ENCODE measurements around the gene PGRMC2.

DNA sequence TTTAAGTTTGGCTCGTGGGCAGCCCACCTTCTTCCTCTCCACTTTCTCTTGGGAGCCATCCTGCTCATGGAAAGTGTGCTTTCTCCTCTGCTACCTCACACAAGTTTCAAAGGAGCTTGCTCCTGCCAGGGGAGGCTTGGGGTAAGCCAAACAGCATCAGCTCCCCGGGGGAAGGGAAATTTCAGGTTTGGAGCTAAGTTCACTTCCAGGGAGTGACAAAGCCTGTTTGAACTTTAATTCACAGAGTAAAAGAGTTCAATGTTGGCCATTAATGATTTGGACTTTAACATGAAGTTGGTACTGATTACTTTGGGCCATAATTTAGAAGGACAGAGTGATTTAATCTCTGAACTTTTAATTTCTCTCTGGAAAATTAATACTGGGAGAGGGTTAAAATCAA is 4.7 kb upstream of the PGRMC2 start:
- TF ChIP-seq CTCF (IDR thresholded peaks at IDR 0.05; ENCODE audit: control extremely low read depth in 1 of 3, insufficient read depth in 1 of 3, low read depth in 1 of 3, low read length in 3 of 3) = no peak
- no peak for TF ChIP-seq TAF7 (optimal IDR thresholded peaks at IDR 0.05; ENCODE audit: borderline replicate concordance, low read depth, low read length)
